Right cardiac atrium (tissue), 5 donors: ENCODE results near the gene TSKU. TPM values are rescaled to one million over a fixed set of nuclear protein-coding genes. Genes with fewer than 3 reads are reported as not detected.

Source experiments
- ATAC-seq, 2 donors: fragments of 200-7000 bp; cut with Tn5 transposase; one replicate each; pipeline versions ENCODE4 v1.8.0 to v1.9.1; 2020; ENCODE audit warnings: moderate library complexity in 2 of 2, mild to moderate bottlenecking in 1 of 2
- DNase-seq, 3 donors: peaks; one replicate each; pipeline ENCODE4 v3.0.0-alpha.2; 2020
- H3K27ac ChIP-seq: one replicate; pipeline ENCODE4 v1.5.1; 2013; ENCODE audit warnings: mild to moderate bottlenecking, low read length, control low read depth, moderate library complexity
- H3K27me3 ChIP-seq: one replicate; pipeline ENCODE4 v1.6.1; 2013; ENCODE audit not compliant: control insufficient read depth, insufficient read depth
- H3K4me1 ChIP-seq: one replicate; pipeline ENCODE4 v1.6.1; 2013; ENCODE audit warnings: low read length; ENCODE audit not compliant: control insufficient read depth, insufficient read depth
- H3K4me3 ChIP-seq: one replicate; pipeline ENCODE4 v1.5.1; 2013; ENCODE audit warnings: low read length, control low read depth
- H3K9me3 ChIP-seq: one replicate; pipeline ENCODE4 v1.6.1; 2013; ENCODE audit warnings: low read length; ENCODE audit not compliant: control insufficient read depth
- WGBS: extraction: QIAGEN DNeasy Blood & Tissue Kit; methylation state at CpG from one replicate; pipeline ENCODE4 v1.1.7; 2013; 5-methylcytosine and 5-hydroxymethylcytosine counted together
- intact Hi-C, 4 donors: fragments of 100-400 bp; cut with DNase I; formaldehyde crosslinking; loops; one replicate each; pipeline versions ENCODE4 v1.11.0 to v1.14.0; 2022 to 2023
- polyA plus RNA-seq: library from polyadenylated mRNA; stranded (reverse); fragments of 200-250 nt; gene quantifications from one replicate; pipeline ENCODE4 v1.2.3, GENCODE V29; 2013
- total RNA-seq, 4 donors: library from RNA; stranded (reverse); fragmentation: NEBNext Ultra II Directional; extraction: Animal tissue kit (Norgen Biotek cat#: 25700); gene quantifications; one replicate each; pipeline ENCODE4 v1.2.1, GENCODE V29; 2021
- donor health status: healthy with polysubstance abuse.
- donor health status: DM: no; HTN: yes; CAD: no.
- donor health status: DM: no; HTN: no; CAD: no.
- donor health status: DM: no; HTN: yes; CAD: no; lungs with severe emphysema.
- donor health status: DM: yes; HTN: yes; CAD: no.

The TSKU gene
- total and polyA plus RNA-seq, 5 donors, result 10.6 to 26.8 (median 14.1) TPM

DNA sequence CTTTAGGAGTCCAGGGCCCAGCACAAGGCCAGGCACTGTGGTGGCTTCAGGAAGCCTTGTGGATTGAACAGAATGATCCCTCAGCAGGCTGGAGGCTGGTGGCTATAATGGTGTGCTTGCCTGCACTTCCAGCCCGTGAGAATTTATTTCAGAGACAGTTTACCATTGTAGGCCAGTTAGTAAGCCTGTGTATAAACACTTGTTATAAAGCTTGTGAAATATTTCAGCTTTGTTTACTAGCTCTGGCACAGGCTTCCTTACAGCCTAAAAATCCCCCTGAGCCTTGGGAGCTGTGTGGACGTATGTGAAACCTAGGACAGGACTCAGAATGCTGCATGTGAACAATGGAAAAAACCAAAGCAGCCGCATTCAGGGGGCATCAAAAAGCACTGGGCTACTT lies 51.0 kb downstream of the TSKU start:
- Histone ChIP-seq H3K4me1 (peaks cover 6% of the 10 kb centered on the region), H3K4me3 (no peak overlapping the region), H3K9me3 (no peaks in the 10 kb centered on the region), H3K27me3 (no peaks in the 10 kb centered on the region), H3K27ac (no peak overlapping the region)
- DNase-seq (no peak), ATAC-seq (no peak)
- WGBS, result 89% methylated on average over 3 of the region's 3 CpGs
- intact Hi-C loops, result no loop called here

DNA sequence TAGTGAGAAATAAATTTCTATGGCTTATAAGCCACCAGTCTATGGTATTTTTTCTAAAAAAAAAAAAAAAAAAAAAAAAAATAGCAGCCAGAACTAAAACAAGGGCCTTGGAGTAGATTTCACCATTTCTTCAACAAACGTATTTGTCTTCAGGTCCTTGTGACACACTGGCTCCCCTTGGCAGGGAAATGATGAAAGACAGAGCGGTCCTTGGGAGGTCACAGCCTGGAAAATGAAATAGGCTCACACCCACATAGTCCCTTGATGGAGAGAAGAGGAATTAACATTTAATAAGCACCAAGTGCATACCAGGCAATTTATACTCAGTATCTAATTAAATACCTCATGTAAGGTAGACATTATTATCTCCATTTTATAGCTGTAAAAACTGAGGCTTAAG lies 51.9 kb downstream of the TSKU start:
- Histone ChIP-seq H3K4me3 (no peak overlapping the region), H3K4me1 (peaks cover 6% of the 10 kb centered on the region), H3K9me3 (no peaks in the 10 kb centered on the region), H3K27me3 (no peaks in the 10 kb centered on the region), H3K27ac (no peak overlapping the region)
- ATAC-seq (no peak), DNase-seq (no peak)
- WGBS, result 90% methylated on average over 2 of the region's 2 CpGs
- intact Hi-C loops, result no loop called here

DNA sequence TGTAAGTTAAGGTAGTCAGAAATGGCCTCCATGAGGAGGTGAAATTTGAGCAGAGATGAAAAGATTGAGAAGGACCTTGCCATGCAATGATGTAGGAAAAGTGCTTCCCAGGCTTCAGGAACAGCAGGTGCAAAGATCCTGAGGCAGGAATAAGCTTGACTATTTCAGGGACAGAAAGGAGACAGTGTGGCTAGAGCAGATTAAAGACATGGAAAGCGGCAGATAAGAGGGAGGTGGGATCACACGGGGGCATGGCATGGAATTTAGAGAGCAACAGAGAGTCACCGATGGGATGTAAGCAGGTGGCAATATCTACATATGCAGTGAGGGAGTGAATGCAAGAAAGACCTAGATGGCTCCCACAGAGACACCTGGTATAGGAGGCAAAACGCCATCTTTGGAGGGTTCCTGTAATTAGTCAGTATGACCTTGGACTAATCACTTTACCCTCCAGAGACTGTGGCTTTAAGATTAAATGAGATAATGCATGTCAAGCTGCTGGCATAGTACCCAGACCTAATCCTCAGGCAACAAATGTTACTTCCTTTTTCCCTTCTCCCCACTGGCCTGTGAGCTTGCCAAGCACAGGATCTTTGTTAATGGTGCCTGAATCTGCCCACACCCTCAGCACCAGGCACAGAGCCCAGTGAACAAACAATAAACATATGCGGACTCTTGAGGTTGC lies 52.9 kb downstream of the TSKU start:
- no peak overlapping the region for H3K4me3 ChIP-seq
- 54% methylated on average over 5 of the region's 5 CpGs for WGBS
- H3K27me3 ChIP-seq, result no peaks in the 10 kb centered on the region
- H3K9me3 ChIP-seq, result no peaks in the 10 kb centered on the region
- intact Hi-C loops, result no loop called here
- H3K4me1 ChIP-seq, result peaks cover 6% of the 10 kb centered on the region
- peak overlapping the region; percentile 60 for H3K27ac ChIP-seq
- ATAC-seq (peak; percentile 83 to 84), DNase-seq (peak; percentile 52 to 78 (median 72))

DNA sequence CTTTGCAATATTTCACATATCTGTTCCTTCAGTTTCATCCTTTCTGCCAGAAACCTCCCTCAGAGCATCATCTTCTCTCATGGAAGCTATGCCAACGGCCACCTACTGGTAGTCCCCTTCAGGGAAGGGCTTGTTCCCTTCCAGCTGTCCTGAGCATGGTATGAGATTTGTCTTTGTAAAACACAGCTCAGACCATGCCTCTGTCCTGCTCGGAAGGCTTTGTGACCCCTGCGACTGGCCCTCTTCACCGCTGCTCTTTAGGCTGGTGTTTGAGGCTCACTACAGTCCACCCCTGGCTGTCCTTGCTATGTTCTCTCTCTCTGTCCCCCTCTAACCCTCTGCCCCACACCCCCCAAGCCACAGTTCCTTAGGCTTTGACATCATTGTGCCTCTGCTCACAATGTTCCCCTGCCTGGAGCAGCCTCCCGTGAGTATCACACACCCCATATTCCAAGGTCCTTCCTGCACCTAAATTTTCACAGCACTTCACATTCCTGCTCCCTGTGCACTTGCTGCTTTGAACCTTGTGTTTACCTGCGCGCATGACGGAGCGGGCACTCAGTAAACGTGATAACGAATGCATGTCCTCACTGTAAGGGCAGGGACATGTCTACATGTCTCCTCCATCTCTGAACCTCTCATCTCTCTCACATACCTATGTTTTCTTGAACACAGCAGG lies 53.6 kb downstream of the TSKU start:
- Histone ChIP-seq H3K9me3 (no peaks in the 10 kb centered on the region), H3K4me1 (peaks cover 6% of the 10 kb centered on the region), H3K27ac (peak overlapping the region; percentile 68), H3K27me3 (no peaks in the 10 kb centered on the region), H3K4me3 (no peak overlapping the region)
- intact Hi-C loops, result no loop called here
- WGBS, result 68% methylated on average over 11 of the region's 11 CpGs
- peak; percentile 33 to 39 for ATAC-seq
- no peak for DNase-seq

DNA sequence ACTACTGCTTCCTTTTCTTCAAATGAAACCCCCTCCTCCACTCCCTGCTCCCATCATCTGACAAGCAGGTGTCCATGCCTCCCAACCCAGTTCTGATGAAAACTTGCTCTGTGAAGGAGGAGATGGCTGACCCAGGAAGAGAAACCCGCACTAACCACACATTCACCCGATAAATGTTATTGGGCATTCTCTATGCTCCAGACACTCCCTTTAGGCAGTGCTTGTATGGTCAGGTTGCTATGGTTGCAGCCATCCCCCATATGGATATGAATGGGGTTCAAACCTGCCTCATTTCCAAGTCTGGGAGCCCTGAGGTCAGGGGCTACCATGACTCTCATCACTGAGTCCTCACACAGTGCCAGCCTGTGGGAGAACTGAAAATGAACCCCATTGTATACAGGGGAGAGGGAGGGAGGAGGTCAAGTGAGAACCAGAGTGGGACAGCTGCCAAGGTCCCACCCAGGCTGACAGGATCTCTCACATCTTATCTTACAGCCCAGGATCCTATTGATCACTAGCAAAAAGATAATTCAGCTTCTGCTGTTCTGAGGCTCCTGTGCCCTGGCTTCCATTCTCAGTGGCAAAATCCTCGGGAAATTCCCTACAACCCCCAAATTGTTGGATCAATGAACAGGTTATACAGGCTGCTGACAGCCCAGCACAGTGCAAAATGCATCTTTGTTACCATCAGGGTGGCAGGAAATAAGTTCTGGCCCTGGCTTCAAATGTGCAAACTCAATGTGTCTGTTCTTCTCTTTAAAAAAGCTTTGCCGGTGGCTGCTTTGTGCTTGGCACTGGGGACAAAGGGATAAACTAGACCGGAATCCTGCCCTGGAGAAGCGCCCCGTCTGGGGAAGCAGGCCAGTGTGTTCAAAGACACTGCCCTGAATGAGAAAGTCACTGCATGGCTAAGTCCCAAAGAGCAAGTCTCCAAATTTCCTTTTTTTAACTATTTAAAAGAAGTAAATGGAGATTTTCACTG lies 54.8 kb downstream of the TSKU start:
- Histone ChIP-seq H3K4me3 (no peak overlapping the region), H3K9me3 (no peaks in the 10 kb centered on the region), H3K27ac (peak overlapping the region; percentile 6), H3K27me3 (no peaks in the 10 kb centered on the region), H3K4me1 (peaks cover 6% of the 10 kb centered on the region)
- intact Hi-C loops, result no loop called here
- WGBS, result 51% methylated on average over 7 of the region's 7 CpGs
- DNase-seq (peak in 1 of 3 donors; percentile 59), ATAC-seq (peak; percentile 20 to 49)

DNA sequence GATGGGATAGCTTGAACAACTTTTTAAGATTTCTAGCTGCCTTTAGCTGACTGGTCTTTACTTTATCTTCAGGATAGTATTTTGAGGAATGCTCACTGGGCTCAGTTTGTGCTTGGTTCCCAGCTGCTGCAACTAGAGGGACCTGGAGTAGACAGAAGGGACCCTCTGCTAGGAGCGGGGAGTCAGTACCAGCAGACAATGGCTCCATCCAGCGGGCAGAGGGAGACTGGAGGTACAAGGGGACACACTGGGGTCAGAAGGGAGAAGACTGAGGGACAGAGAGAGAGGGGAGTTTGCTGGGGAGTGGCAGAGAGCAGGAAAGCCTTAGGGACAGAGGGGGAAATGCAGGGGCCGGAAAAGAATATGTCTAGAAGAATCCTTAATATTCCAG lies 55.5 kb downstream of the TSKU start:
- intact Hi-C loops, result no loop called here
- no peak overlapping the region for H3K4me3 ChIP-seq
- DNase-seq (peak; percentile 48 to 69 (median 65)), ATAC-seq (peak; percentile 53 to 73)
- no peaks in the 10 kb centered on the region for H3K27me3 ChIP-seq
- no peaks in the 10 kb centered on the region for H3K9me3 ChIP-seq
- H3K4me1 ChIP-seq, result peaks cover 6% of the 10 kb centered on the region
- no peak overlapping the region for H3K27ac ChIP-seq
- 54% methylated on average over 3 of the region's 3 CpGs for WGBS

DNA sequence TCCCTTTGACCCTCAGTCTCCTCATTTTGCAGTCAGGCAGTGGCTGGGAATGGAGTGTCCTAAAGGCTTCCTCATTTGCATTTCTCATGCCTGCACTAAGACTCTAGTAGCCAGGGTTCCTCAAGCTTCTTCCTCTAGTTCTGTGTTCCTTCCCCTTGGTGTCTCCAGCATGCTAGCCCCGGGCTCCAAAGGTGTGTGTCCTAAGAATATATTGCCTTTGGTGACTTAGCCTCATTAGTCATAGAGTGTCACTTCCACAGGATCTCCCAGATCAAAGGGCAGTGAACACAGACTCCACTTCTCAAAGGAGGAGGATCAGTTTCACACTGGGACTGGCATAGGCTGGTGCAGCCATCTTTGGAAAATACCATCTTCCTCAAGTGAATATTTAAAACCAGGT lies 56.2 kb downstream of the TSKU start:
- Histone ChIP-seq H3K4me1 (peaks cover 6% of the 10 kb centered on the region), H3K27ac (no peak overlapping the region), H3K9me3 (no peaks in the 10 kb centered on the region), H3K27me3 (no peaks in the 10 kb centered on the region), H3K4me3 (no peak overlapping the region)
- DNase-seq (no peak), ATAC-seq (peak in 1 of 2 donors; percentile 30)
- intact Hi-C loops, result no loop called here
- 38% methylated on average over 1 of the region's 1 CpG for WGBS

DNA sequence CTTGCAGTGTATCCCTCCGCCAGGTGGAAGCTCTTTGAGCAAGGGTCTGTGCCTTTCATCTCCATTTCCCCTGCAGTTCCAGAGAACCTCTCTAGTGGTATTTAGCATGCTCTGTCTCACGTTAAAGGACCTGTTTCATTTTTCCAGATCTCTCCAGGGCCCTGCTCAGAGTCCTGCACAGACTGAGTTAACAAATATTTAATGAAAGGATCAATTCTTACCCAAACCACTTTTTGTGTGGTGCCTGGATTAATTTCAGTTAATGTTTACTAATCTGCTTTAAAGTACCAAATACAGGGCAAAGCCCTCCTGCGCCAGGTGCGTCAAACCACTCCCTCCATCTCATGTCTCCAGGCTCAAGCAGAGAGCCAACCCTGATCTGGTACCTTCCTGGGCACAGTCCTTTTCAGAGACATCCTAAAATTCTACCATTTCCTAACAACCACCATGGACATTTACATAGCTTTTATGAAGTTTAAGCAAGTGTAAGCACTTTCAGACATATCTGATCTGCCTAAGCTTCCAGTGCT lies 58.8 kb downstream of the TSKU start:
- H3K27ac ChIP-seq, result no peak overlapping the region
- H3K4me1 ChIP-seq, result peaks cover under 1% of the 10 kb centered on the region
- H3K27me3 ChIP-seq, result no peaks in the 10 kb centered on the region
- WGBS, result 87% methylated on average over 4 of the region's 4 CpGs
- no peak overlapping the region for H3K4me3 ChIP-seq
- ATAC-seq (no peak), DNase-seq (no peak)
- intact Hi-C loops, result no loop called here
- H3K9me3 ChIP-seq, result no peaks in the 10 kb centered on the region

DNA sequence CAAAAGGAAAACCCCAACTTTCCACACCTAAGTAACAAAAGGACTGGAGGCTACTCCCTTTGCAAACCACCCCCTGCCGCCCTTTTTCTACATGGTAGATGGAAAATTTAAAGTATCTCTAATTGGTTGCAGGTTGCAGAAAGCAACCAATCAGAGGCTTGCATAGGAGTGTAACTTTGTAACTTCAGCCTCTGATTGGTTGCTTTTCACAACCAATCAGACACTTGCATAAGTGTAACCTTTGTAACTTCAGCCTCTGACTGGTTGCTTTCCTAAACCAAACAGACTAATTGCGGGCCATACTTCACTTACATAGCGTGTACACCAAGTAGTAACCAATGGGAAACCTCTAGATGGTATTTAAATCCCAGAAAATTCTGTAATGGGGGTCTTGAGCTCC lies 60.8 kb downstream of the TSKU start:
- no peak overlapping the region for H3K4me3 ChIP-seq
- 97% methylated on average over 3 of the region's 3 CpGs for WGBS
- H3K9me3 ChIP-seq, result no peaks in the 10 kb centered on the region
- DNase-seq, result no peak
- H3K4me1 ChIP-seq, result peaks cover 2% of the 10 kb centered on the region
- no peak for ATAC-seq
- intact Hi-C loops, result no loop called here
- no peak overlapping the region for H3K27ac ChIP-seq
- no peaks in the 10 kb centered on the region for H3K27me3 ChIP-seq

DNA sequence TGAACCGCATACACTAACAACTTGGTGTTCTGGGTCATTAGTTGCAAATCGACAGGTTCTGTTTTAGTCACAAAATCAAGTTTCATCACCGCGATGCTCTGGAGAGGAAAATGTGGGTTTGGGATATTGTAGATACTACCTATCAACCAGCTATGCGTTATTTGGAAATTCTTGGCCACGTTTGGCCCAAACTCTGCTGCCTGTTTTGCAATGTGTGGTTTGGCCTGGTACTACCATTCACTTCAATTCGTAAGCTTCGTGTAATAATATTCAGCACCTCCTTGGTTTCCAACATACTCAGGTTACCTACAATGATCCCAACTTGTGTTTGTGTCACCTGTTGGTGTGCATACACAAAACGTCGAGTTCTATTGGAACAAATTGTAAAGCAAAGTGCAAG lies 61.4 kb downstream of the TSKU start:
- Histone ChIP-seq H3K27me3 (no peaks in the 10 kb centered on the region), H3K4me3 (no peak overlapping the region), H3K9me3 (no peaks in the 10 kb centered on the region), H3K4me1 (peaks cover 2% of the 10 kb centered on the region), H3K27ac (no peak overlapping the region)
- ATAC-seq, result no peak
- DNase-seq, result no peak
- intact Hi-C loops, result no loop called here
- 89% methylated on average over 10 of the region's 10 CpGs for WGBS

DNA sequence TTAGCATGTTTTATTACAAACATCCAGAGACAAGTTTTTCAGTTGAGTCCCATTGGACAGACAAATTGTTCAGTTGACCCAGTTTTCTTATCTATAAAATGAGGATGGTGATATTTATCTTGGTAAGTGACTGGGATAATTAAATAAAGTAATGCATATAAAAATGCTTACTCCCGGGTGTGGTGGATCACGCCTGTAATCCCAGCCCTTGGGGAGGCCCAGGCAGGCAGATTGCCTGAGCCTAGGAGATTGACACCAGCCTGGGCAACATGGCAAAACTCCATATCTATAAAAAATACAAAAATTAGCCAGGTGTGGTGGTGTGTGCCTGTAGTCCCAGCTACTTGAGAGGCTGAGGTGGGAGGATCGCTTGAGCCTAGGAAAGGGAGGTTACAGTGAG lies 61.9 kb downstream of the TSKU start:
- no peak overlapping the region for H3K27ac ChIP-seq
- H3K4me1 ChIP-seq, result peaks cover 5% of the 10 kb centered on the region
- H3K9me3 ChIP-seq, result no peaks in the 10 kb centered on the region
- no peaks in the 10 kb centered on the region for H3K27me3 ChIP-seq
- ATAC-seq, result no peak
- intact Hi-C loops, result no loop called here
- 90% methylated on average over 3 of the region's 3 CpGs for WGBS
- no peak for DNase-seq
- H3K4me3 ChIP-seq, result no peak overlapping the region
